OCI-LY1 (cell line): ENCODE data around the gene TTC38.

Experiments
- H2AFZ ChIP-seq: fragments of 200-600 bp; sonication (generic), shearing (Covaris generic); 2 replicates; pipeline ENCODE4 v1.6.0; 2014; ENCODE audit warnings: antibody characterized with exemption, mild to moderate bottlenecking, low read length
- H3F3A ChIP-seq: fragments of 200-600 bp; sonication (generic), shearing (Covaris generic); 2 replicates; pipeline ENCODE4 v1.6.0; 2014; ENCODE audit warnings: mild to moderate bottlenecking, antibody characterized with exemption, low read length, moderate library complexity; ENCODE audit not compliant: insufficient read depth
- H3K27ac ChIP-seq: fragments of 200-600 bp; sonication (generic); 2 replicates; pipeline ENCODE4 v1.5.1; 2014; ENCODE audit warnings: low read length, mixed run types, mild to moderate bottlenecking, low read depth; ENCODE audit not compliant: poor library complexity, severe bottlenecking
- H3K27me3 ChIP-seq: fragments of 200-600 bp; sonication (generic); 2 replicates; pipeline ENCODE4 v1.6.0; 2014; ENCODE audit warnings: antibody characterized with exemption, mild to moderate bottlenecking, low read length, moderate library complexity; ENCODE audit not compliant: insufficient read depth
- H3K36me3 ChIP-seq: fragments of 200-600 bp; sonication (generic); 2 replicates; pipeline ENCODE4 v1.6.1; 2014; ENCODE audit warnings: mild to moderate bottlenecking, antibody characterized with exemption, low read length, moderate library complexity, mixed read lengths; ENCODE audit not compliant: insufficient read depth
- H3K4me1 ChIP-seq: fragments of 200-600 bp; sonication (generic); 2 replicates; pipeline ENCODE4 v1.5.1; 2014; ENCODE audit warnings: mild to moderate bottlenecking, low read length, moderate library complexity; ENCODE audit not compliant: insufficient read depth, severe bottlenecking
- H3K4me2 ChIP-seq: fragments of 200-600 bp; sonication (generic), shearing (Covaris generic); 2 replicates; pipeline ENCODE4 v1.6.1; 2014; ENCODE audit warnings: low read length
- H3K4me3 ChIP-seq: fragments of 200-600 bp; sonication (generic); 2 replicates; pipeline ENCODE4 v1.5.1; 2014; ENCODE audit warnings: low read length, low read depth, mild to moderate bottlenecking, mixed read lengths; ENCODE audit not compliant: poor library complexity, severe bottlenecking
- H3K79me2 ChIP-seq: fragments of 200-600 bp; shearing (Covaris generic); 2 replicates; pipeline ENCODE4 v1.6.1; 2016; ENCODE audit warnings: mixed run types, low read length, mixed read lengths; ENCODE audit not compliant: insufficient read depth
- H3K9ac ChIP-seq: fragments of 200-600 bp; sonication (generic), shearing (Covaris generic); 2 replicates; pipeline ENCODE4 v1.6.1; 2014; ENCODE audit warnings: mild to moderate bottlenecking, low read length, mixed read lengths
- H3K9me2 ChIP-seq: fragments of 200-600 bp; sonication (generic), shearing (Covaris generic); 2 replicates; pipeline ENCODE4 v1.6.1; 2014; ENCODE audit warnings: low read depth, mild to moderate bottlenecking, low read length, mixed read lengths
- H3K9me3 ChIP-seq: fragments of 200-600 bp; shearing (Covaris generic); 2 replicates; pipeline ENCODE4 v1.6.1; 2014; ENCODE audit warnings: low read length, mixed read lengths
- H4K20me1 ChIP-seq: fragments of 200-600 bp; sonication (generic), shearing (Covaris generic); 2 replicates; pipeline ENCODE4 v1.6.0; 2016; ENCODE audit warnings: mild to moderate bottlenecking, low read length; ENCODE audit not compliant: insufficient read depth
- EZH2 ChIP-seq: fragments of 200-600 bp; sonication (generic), shearing (Covaris generic); IDR thresholded peaks from 2 replicates; pipeline ENCODE4 v1.8.0; 2017; ENCODE audit warnings: borderline replicate concordance, mixed run types, mild to moderate bottlenecking, antibody characterized with exemption, low read length, moderate library complexity, mixed read lengths
- TF ChIP-seq, protein P1 (sequence below): fragments of 200-600 bp; sonication (generic), shearing (Covaris generic); IDR thresholded peaks from 2 replicates; pipeline ENCODE4 v1.5.1; 2017; ENCODE audit warnings: mild to moderate bottlenecking, antibody characterized with exemption, low read length, moderate library complexity, mixed read lengths

Gene TTC38

DNA sequence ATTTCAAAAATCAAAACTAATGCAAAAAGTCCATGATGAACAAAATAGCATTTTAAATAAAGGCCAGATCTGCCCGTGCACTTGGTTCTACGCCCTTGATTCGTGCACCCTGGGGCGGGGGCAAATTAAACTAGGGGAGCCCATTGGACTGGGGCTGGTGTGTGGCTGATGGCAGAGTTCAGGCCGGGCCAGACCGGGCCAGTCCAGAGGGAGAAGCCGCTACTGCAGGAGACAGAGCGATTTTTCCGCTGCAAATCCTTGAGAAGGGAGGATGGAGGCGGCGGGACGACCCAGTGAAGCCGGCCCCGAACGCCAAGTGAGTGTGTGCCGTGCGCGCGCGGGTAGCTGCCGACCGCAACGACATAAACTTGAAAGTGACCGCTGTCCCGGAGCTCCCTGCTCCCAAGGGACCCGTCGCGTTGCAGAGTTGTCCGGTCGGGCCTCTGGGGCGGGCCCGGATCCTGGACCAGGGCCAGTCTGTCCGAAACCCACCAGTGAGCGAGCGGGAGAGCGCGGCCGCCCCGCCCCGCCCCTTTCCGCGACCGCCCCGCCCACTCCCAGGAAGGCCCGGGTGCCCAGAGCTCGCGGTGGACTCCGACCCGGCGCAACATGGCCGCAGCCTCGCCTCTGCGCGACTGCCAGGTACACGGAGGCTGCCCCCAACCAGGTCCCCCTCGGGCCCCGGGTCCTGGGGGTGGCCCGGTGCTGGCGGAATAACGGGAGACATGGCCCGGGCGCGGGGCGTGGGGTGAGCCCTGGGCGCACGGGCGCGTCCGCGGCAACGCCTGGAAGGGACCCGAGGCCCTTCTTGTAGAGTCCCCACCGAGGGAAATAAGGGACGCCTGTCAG, at the start of gene TTC38:
TTC38 (plus strand) TSS at position 578 of the 849 bp plus-strand sequence; CDS start at position 610, 32 bp downstream.
- Histone ChIP-seq H3F3A (no peaks in the 10 kb centered on the region), H4K20me1 (no peaks in the 10 kb centered on the region), H3K9me3 (peaks cover 7% of the 10 kb centered on the region; the same call in 1 of the 2 replicates), H3K79me2 (no peaks in the 10 kb centered on the region), H3K4me1 (peaks cover 6% of the 10 kb centered on the region), H3K27me3 (peaks cover 7% of the 10 kb centered on the region), H3K4me3 (peak within 1 kb of the TSS; percentile 58), H3K36me3 (no peaks in the 10 kb centered on the region; the same call in 1 of the 2 replicates), H2AFZ (no peak within 1 kb of the TSS), H3K4me2 (peak within 1 kb of the TSS; percentile 54), H3K27ac (no peak within 1 kb of the TSS), H3K9ac (peak within 1 kb of the TSS; percentile 12; the same call in 1 of the 2 replicates), H3K9me2 (no peaks in the 10 kb centered on the region)
- TF ChIP-seq, protein P1, sequence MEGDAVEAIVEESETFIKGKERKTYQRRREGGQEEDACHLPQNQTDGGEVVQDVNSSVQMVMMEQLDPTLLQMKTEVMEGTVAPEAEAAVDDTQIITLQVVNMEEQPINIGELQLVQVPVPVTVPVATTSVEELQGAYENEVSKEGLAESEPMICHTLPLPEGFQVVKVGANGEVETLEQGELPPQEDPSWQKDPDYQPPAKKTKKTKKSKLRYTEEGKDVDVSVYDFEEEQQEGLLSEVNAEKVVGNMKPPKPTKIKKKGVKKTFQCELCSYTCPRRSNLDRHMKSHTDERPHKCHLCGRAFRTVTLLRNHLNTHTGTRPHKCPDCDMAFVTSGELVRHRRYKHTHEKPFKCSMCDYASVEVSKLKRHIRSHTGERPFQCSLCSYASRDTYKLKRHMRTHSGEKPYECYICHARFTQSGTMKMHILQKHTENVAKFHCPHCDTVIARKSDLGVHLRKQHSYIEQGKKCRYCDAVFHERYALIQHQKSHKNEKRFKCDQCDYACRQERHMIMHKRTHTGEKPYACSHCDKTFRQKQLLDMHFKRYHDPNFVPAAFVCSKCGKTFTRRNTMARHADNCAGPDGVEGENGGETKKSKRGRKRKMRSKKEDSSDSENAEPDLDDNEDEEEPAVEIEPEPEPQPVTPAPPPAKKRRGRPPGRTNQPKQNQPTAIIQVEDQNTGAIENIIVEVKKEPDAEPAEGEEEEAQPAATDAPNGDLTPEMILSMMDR, result no peak
- TF ChIP-seq EZH2, result no peak

DNA sequence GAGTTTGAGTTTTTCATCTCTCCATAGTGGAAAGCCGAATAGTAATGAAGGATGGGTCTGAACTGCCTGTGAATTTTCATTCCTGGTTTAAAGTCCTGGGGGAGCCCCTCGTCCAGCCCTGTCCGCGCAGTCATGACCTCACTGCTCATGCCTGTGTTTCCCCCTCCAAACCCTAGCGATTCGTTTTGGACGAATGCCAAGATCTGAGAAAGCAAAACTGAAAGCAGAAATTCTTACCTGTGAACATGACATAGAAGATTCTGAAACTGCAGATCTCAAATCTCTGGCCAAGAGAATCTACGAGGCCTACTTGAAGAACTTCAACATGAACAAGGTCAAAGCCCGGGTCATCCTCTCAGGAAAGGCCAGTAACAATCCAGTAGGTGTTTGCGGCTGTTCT, 48.2 kb upstream of the TTC38 start:
- H3K4me2 ChIP-seq, result no peak overlapping the region
- H3K9me3 ChIP-seq, result no peaks in the 10 kb centered on the region
- no peaks in the 10 kb centered on the region for H3K9me2 ChIP-seq
- no peaks in the 10 kb centered on the region for H3K27me3 ChIP-seq
- no peaks in the 10 kb centered on the region for H3F3A ChIP-seq
- H3K4me3 ChIP-seq, result no peak overlapping the region
- H4K20me1 ChIP-seq, result no peaks in the 10 kb centered on the region
- H2AFZ ChIP-seq, result no peak overlapping the region
- no peaks in the 10 kb centered on the region for H3K79me2 ChIP-seq
- TF ChIP-seq, protein P1, result no peak
- no peak for TF ChIP-seq EZH2
- H3K27ac ChIP-seq, result peak overlapping the region; percentile 32
- H3K9ac ChIP-seq, result no peak overlapping the region
- peaks cover 9% of the 10 kb centered on the region for H3K4me1 ChIP-seq
- H3K36me3 ChIP-seq, result peaks cover 31% of the 10 kb centered on the region

DNA sequence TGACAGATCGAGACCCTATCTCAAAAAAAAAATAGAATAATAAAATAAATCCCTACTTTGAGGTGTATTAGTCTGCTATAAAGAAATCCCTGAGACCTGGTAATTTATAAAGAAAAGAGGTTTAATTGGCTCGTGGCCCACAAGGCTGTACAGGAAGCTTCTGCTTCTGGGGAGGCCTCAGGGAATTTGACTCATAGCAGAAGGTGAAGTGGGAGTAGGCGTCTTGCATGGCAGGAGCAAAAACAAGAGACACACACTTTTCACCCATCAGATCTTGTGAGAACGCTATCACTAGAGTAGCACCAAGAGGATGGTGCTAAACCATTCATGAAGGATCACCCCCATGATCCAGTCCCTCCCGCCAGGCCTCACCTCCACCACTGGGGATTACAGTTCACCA, 46.9 kb upstream of the TTC38 start:
- peaks cover 28% of the 10 kb centered on the region for H3K36me3 ChIP-seq

More for the DNA sequence above, 46.9 kb upstream of the TTC38 start:
- H3F3A ChIP-seq, result no peaks in the 10 kb centered on the region
- H3K27me3 ChIP-seq, result no peaks in the 10 kb centered on the region
- H3K4me2 ChIP-seq, result no peak overlapping the region
- no peaks in the 10 kb centered on the region for H3K79me2 ChIP-seq
- no peaks in the 10 kb centered on the region for H3K9me2 ChIP-seq
- H3K9me3 ChIP-seq, result no peaks in the 10 kb centered on the region
- no peak overlapping the region for H3K4me3 ChIP-seq
- H2AFZ ChIP-seq, result no peak overlapping the region
- H3K27ac ChIP-seq, result no peak overlapping the region
- H3K9ac ChIP-seq, result no peak overlapping the region
- H4K20me1 ChIP-seq, result no peaks in the 10 kb centered on the region
- TF ChIP-seq, protein P1, result no peak
- TF ChIP-seq EZH2, result no peak
- H3K4me1 ChIP-seq, result peaks cover 9% of the 10 kb centered on the region
